ENCODE data around the gene CCT3. TPM values are rescaled to one million over a fixed set of nuclear protein-coding genes. Genes with fewer than 3 reads are reported as not detected.
"Not testable (repeated sequence)": the region's sequence is repeated elsewhere in the genome, so short reads cannot be mapped to it uniquely, and the experiment has no call there.

Gene CCT3
- total and polyA plus RNA-seq, 2 donors (not counting 1 experiment from before 2014, with no cell fraction given) = 106 to 107 TPM

GRCh38 chr1:156356262-156356874 lies 18.3 kb upstream of the CCT3 start:
- no peak overlapping the region for H3K4me3 Mint-ChIP-seq
- H3K27ac ChIP-seq (ENCODE audit: low read length in 2 of 2) = no peak overlapping the region
- H3K79me2 ChIP-seq (ENCODE audit: control insufficient read depth, insufficient read depth, low read length) = no peaks in the 10 kb centered on the region
- no peak overlapping the region for H3K27ac Mint-ChIP-seq
- peaks cover 6% of the 10 kb centered on the region for H3K4me1 Mint-ChIP-seq
- H4K20me1 ChIP-seq (ENCODE audit: control insufficient read depth, insufficient read depth, low read length, poor library complexity, severe bottlenecking) = no peaks in the 10 kb centered on the region
- H2AFZ ChIP-seq (ENCODE audit: insufficient read depth, low read depth, low read length, poor library complexity, severe bottlenecking) = peak overlapping the region; percentile 25
- H3K4me3 ChIP-seq (ENCODE audit: control extremely low read depth in 1 of 5, extremely low read depth in 1 of 5, insufficient read depth in 1 of 5, low read depth in 2 of 5, low read length in 4 of 5) = no peak overlapping the region
- no peak overlapping the region for H3K9ac ChIP-seq (ENCODE audit: low read length)
- H3K36me3 ChIP-seq (replicated peaks in 1 of 2; ENCODE audit: control extremely low read depth in 1 of 2, control insufficient read depth in 1 of 2, extremely low read depth in 1 of 2, insufficient read depth in 2 of 2, low read length in 1 of 2) = no peaks in the 10 kb centered on the region
- 68% methylated on average over 2 of the region's 6 CpGs for WGBS (ENCODE audit: insufficient coverage)
- intact Hi-C loops (cut with micrococcal nuclease) = no loop called here
- peak overlapping the region; percentile 63 for H3K4me2 ChIP-seq (replicated peaks; ENCODE audit: low read depth, low read length, poor library complexity, severe bottlenecking)
- H3K9me3 Mint-ChIP-seq (ENCODE audit: insufficient read depth) = no peaks in the 10 kb centered on the region
- peaks cover 35% of the 10 kb centered on the region for H3K27me3 Mint-ChIP-seq
- TF ChIP-seq, protein P1, sequence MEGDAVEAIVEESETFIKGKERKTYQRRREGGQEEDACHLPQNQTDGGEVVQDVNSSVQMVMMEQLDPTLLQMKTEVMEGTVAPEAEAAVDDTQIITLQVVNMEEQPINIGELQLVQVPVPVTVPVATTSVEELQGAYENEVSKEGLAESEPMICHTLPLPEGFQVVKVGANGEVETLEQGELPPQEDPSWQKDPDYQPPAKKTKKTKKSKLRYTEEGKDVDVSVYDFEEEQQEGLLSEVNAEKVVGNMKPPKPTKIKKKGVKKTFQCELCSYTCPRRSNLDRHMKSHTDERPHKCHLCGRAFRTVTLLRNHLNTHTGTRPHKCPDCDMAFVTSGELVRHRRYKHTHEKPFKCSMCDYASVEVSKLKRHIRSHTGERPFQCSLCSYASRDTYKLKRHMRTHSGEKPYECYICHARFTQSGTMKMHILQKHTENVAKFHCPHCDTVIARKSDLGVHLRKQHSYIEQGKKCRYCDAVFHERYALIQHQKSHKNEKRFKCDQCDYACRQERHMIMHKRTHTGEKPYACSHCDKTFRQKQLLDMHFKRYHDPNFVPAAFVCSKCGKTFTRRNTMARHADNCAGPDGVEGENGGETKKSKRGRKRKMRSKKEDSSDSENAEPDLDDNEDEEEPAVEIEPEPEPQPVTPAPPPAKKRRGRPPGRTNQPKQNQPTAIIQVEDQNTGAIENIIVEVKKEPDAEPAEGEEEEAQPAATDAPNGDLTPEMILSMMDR (IDR thresholded peaks at IDR 0.05) = no peak
- no peak for TF ChIP-seq EZH2 (IDR thresholded peaks at IDR 0.05; ENCODE audit: borderline replicate concordance, insufficient read depth, low read depth, low read length, poor library complexity, severe bottlenecking)
- H3K4me1 ChIP-seq (ENCODE audit: control insufficient read depth in 2 of 2, insufficient read depth in 2 of 2, low read length in 2 of 2) = peaks cover 6 to 9% of the 10 kb centered on the region in 2 donors
- no peaks in the 10 kb centered on the region for H3K9me3 ChIP-seq (ENCODE audit: control extremely low read depth in 1 of 3, control insufficient read depth in 2 of 3, insufficient read depth in 1 of 3, low read length in 2 of 3)
- ATAC-seq (ENCODE audit: low read depth) (no peak), DNase-seq (no peak)
- peaks cover 0 to 25% (median 11%) of the 10 kb centered on the region in 4 experiments for H3K27me3 ChIP-seq (replicated peaks in 1 of 4; ENCODE audit: control extremely low read depth in 1 of 4, control insufficient read depth in 3 of 4, insufficient read depth in 4 of 4, low read length in 3 of 4)
- ChIA-PET POLR2A (no interaction called here), CTCF (interaction anchor here (0.7 to 1.6 kb wide), 3 partner anchors 14 to 90 kb away, joined by 3 to 5 read pairs (median 3); no protein-coding TSS in a partner anchor)

DNA sequence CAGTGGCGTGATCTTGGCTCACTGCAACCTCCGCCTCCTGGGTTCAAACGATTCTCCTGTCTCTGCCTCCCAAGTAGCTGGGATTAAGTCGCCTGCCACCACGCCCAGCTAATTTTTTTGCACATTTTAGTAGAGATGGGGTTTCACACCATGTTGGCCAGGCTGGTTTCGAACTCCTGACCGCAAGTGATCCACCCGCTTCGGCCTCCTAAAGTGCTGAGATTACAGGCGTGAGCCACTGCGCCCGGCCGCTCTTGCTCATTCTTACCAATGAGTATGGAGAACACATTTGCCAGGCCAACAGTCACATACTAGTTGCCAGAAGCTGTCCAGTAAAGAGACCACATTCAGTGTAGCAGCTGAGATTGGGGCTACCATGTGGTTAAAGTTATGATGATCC lies 14.4 kb upstream of the CCT3 start:
- H4K20me1 ChIP-seq (ENCODE audit: control insufficient read depth, insufficient read depth, low read length, poor library complexity, severe bottlenecking); H3K9me3 Mint-ChIP-seq (ENCODE audit: insufficient read depth); H3K9me3 ChIP-seq (ENCODE audit: control extremely low read depth in 1 of 3, control insufficient read depth in 2 of 3, insufficient read depth in 1 of 3, low read length in 2 of 3); H2AFZ ChIP-seq (ENCODE audit: insufficient read depth, low read depth, low read length, poor library complexity, severe bottlenecking); H3K36me3 ChIP-seq (replicated peaks in 1 of 2; ENCODE audit: control extremely low read depth in 1 of 2, control insufficient read depth in 1 of 2, extremely low read depth in 1 of 2, insufficient read depth in 2 of 2, low read length in 1 of 2); H3K4me3 ChIP-seq (ENCODE audit: control extremely low read depth in 1 of 5, extremely low read depth in 1 of 5, insufficient read depth in 1 of 5, low read depth in 2 of 5, low read length in 4 of 5); H3K4me3 Mint-ChIP-seq; ATAC-seq (ENCODE audit: low read depth); POLR2A ChIA-PET; DNase-seq; H3K27ac Mint-ChIP-seq; CTCF ChIA-PET; H3K4me2 ChIP-seq (replicated peaks; ENCODE audit: low read depth, low read length, poor library complexity, severe bottlenecking); H3K4me1 Mint-ChIP-seq; H3K4me1 ChIP-seq (ENCODE audit: control insufficient read depth in 2 of 2, insufficient read depth in 2 of 2, low read length in 2 of 2); H3K79me2 ChIP-seq (ENCODE audit: control insufficient read depth, insufficient read depth, low read length); H3K9ac ChIP-seq (ENCODE audit: low read length); intact Hi-C loops (cut with micrococcal nuclease); H3K27ac ChIP-seq (ENCODE audit: low read length in 2 of 2): not testable (repeated sequence)
- WGBS (ENCODE audit: insufficient coverage) = 94% methylated on average over 13 of the region's 13 CpGs
- H3K27me3 Mint-ChIP-seq = peaks cover 16% of the 10 kb centered on the region
- peaks cover 0 to 21% (median 10%) of the 10 kb centered on the region in 4 experiments for H3K27me3 ChIP-seq (replicated peaks in 1 of 4; ENCODE audit: control extremely low read depth in 1 of 4, control insufficient read depth in 3 of 4, insufficient read depth in 4 of 4, low read length in 3 of 4)

Measured in B cell (primary cell).